AG08395 (cell line): Measurements from ENCODE around the gene LPAR2.

Experiments
- DNase-seq: peaks from one replicate; pipeline ENCODE4 v3.0.0; 2012; ENCODE audit warnings: mixed read lengths, low spot score

The LPAR2 gene

GRCh38 chr19:19653597-19654147 lies 25.7 kb upstream of the LPAR2 start:
- DNase-seq, result no peak

- DNase-seq, result no peak
These were observed 24.7 kb upstream of the LPAR2 start for GRCh38 chr19:19652482-19653295.

- DNase-seq, result no peak
These were observed 23.1 kb upstream of the LPAR2 start for GRCh38 chr19:19651076-19651475.

GRCh38 chr19:19650331-19650730 lies 22.3 kb upstream of the LPAR2 start:
- no peak for DNase-seq

GRCh38 chr19:19649580-19649995 lies 21.6 kb upstream of the LPAR2 start:
- no peak for DNase-seq

- DNase-seq, result no peak
These were observed 21.1 kb upstream of the LPAR2 start for GRCh38 chr19:19649155-19649554.

GRCh38 chr19:19647037-19647835 lies 19.2 kb upstream of the LPAR2 start:
- no peak for DNase-seq

- no peak for DNase-seq
These were observed 17.3 kb upstream of the LPAR2 start for GRCh38 chr19:19645233-19645870.

- no peak for DNase-seq
These were observed 16.0 kb upstream of the LPAR2 start for GRCh38 chr19:19644054-19644388.

- peak; percentile 87 for DNase-seq
These were observed 15.4 kb upstream of the LPAR2 start, which contains the start of gene GMIP for GRCh38 chr19:19643158-19644053. GMIP (minus strand) TSS chr19:19643657; CDS start chr19:19643529, 128 bp downstream.

- DNase-seq, result peak; percentile 40
These were observed 14.6 kb upstream of the LPAR2 start for GRCh38 chr19:19642506-19643157.

GRCh38 chr19:19637523-19638251 lies 9.7 kb upstream of the LPAR2 start:
- DNase-seq, result no peak

- DNase-seq, result no peak
These were observed 9.1 kb upstream of the LPAR2 start for GRCh38 chr19:19637186-19637522.

GRCh38 chr19:19636573-19637185 lies 8.7 kb upstream of the LPAR2 start:
- DNase-seq, result no peak

- DNase-seq, result no peak
These were observed 7.3 kb upstream of the LPAR2 start for GRCh38 chr19:19635313-19635702.

GRCh38 chr19:19634516-19635312 lies 6.7 kb upstream of the LPAR2 start:
- DNase-seq, result no peak

GRCh38 chr19:19633711-19634515 lies 5.9 kb upstream of the LPAR2 start:
- no peak for DNase-seq

- no peak for DNase-seq
These were observed 4.6 kb upstream of the LPAR2 start for GRCh38 chr19:19632661-19633060.
